OCI-LY3 (cell line): ENCODE measurements around the gene ZBTB7C.

Source experiments
- H2AFZ ChIP-seq: fragments of 200-600, 300-600 bp; shearing (Covaris generic); 2 replicates; pipeline ENCODE4 v1.6.0; 2014; ENCODE audit warnings: antibody characterized with exemption, low read depth, low read length
- H3K27ac ChIP-seq: fragments of 200-600, 300-600 bp; sonication (generic); 2 replicates; pipeline ENCODE4 v1.5.1; 2014; ENCODE audit warnings: mild to moderate bottlenecking, low read length, moderate library complexity, mixed read lengths
- H3K27me3 ChIP-seq: fragments of 200-600, 300-600 bp; sonication (generic); 2 replicates; pipeline ENCODE4 v1.6.1; 2014; ENCODE audit warnings: low read depth, low read length, mixed read lengths
- H3K36me3 ChIP-seq: fragments of 200-600, 300-600 bp; sonication (generic); replicated peaks from 2 replicates; pipeline ENCODE3; 2014; ENCODE audit warnings: low read depth, low read length, mixed read lengths
- H3K4me1 ChIP-seq: fragments of 300-600, 200-600 bp; sonication (generic); 2 replicates; pipeline ENCODE4 v1.6.1; 2014; ENCODE audit warnings: low read length, mixed read lengths
- H3K4me2 ChIP-seq: fragments of 200-600, 300-600 bp; sonication (generic); 2 replicates; pipeline ENCODE4 v1.6.1; 2014; ENCODE audit warnings: low read length, mixed read lengths
- H3K4me3 ChIP-seq: fragments of 300-600, 200-600 bp; sonication (generic); 2 replicates; pipeline ENCODE4 v1.5.1; 2014; ENCODE audit warnings: antibody characterized with exemption, mild to moderate bottlenecking, low read length, moderate library complexity
- H3K79me2 ChIP-seq: fragments of 300-600, 200-600 bp; shearing (Covaris generic); 2 replicates; pipeline ENCODE4 v1.6.1; 2014; ENCODE audit warnings: mild to moderate bottlenecking, low read length, mixed read lengths
- H3K9ac ChIP-seq: fragments of 300-600, 200-600 bp; shearing (Covaris generic); 2 replicates; pipeline ENCODE4 v1.6.0; 2014; ENCODE audit warnings: mild to moderate bottlenecking, low read length, moderate library complexity
- H3K9me3 ChIP-seq: fragments of 200-600, 300-600 bp; shearing (Covaris generic); 2 replicates; pipeline ENCODE4 v1.6.1; 2014; ENCODE audit warnings: low read length, mixed read lengths; ENCODE audit not compliant: insufficient read depth
- H4K20me1 ChIP-seq: fragments of 200-600, 300-600 bp; sonication (generic); 2 replicates; pipeline ENCODE4 v1.6.1; 2016; ENCODE audit warnings: low read length, mixed read lengths; ENCODE audit not compliant: insufficient read depth
- EZH2phosphoT487 ChIP-seq: fragments of 200-600 bp; shearing (Covaris generic); IDR thresholded peaks from 2 replicates; pipeline ENCODE4 v1.6.1; 2018; ENCODE audit warnings: antibody characterized with exemption, mixed run types, low read depth
- TF ChIP-seq, protein P1 (sequence below): fragments of 200-600, 300-600 bp; sonication (generic); IDR thresholded peaks from 2 replicates; pipeline ENCODE4 v1.5.1; 2014; ENCODE audit warnings: antibody characterized with exemption, low read length, low read depth

The ZBTB7C gene

DNA sequence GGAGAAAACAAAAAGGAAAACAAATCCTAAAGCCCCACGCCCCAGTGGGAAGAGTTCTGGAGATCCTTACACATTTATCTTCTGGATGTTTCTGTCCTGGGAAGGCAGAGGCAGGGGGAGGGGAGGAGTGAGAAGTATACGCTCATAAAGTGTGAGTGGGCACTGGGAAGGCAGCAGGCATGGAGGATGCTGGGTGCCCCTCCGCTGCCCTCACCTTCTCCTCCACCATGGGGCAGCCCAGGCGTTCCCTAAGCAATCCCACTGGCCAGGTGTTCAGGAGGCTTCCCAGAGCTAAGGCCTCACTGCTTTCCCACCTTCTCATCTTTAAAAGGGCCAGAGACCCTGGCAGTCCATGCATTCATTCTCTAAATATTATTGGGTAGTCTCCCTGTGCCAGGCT lies 366.8 kb downstream of the ZBTB7C start:
- peaks cover 39% of the 10 kb centered on the region for H3K27me3 ChIP-seq
- no peaks in the 10 kb centered on the region for H3K4me1 ChIP-seq
- H3K79me2 ChIP-seq, result no peaks in the 10 kb centered on the region
- TF ChIP-seq EZH2phosphoT487, result no peak
- TF ChIP-seq, protein P1, sequence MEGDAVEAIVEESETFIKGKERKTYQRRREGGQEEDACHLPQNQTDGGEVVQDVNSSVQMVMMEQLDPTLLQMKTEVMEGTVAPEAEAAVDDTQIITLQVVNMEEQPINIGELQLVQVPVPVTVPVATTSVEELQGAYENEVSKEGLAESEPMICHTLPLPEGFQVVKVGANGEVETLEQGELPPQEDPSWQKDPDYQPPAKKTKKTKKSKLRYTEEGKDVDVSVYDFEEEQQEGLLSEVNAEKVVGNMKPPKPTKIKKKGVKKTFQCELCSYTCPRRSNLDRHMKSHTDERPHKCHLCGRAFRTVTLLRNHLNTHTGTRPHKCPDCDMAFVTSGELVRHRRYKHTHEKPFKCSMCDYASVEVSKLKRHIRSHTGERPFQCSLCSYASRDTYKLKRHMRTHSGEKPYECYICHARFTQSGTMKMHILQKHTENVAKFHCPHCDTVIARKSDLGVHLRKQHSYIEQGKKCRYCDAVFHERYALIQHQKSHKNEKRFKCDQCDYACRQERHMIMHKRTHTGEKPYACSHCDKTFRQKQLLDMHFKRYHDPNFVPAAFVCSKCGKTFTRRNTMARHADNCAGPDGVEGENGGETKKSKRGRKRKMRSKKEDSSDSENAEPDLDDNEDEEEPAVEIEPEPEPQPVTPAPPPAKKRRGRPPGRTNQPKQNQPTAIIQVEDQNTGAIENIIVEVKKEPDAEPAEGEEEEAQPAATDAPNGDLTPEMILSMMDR, result no peak
- H3K4me3 ChIP-seq, result no peak overlapping the region
- H3K4me2 ChIP-seq, result no peak overlapping the region
- H2AFZ ChIP-seq, result no peak overlapping the region
- no peaks in the 10 kb centered on the region for H4K20me1 ChIP-seq
- no peak overlapping the region for H3K27ac ChIP-seq
- no peak overlapping the region for H3K9ac ChIP-seq
- H3K36me3 ChIP-seq, result no peaks in the 10 kb centered on the region
- H3K9me3 ChIP-seq, result peaks cover 4% of the 10 kb centered on the region; the same call in 1 of the 2 replicates

DNA sequence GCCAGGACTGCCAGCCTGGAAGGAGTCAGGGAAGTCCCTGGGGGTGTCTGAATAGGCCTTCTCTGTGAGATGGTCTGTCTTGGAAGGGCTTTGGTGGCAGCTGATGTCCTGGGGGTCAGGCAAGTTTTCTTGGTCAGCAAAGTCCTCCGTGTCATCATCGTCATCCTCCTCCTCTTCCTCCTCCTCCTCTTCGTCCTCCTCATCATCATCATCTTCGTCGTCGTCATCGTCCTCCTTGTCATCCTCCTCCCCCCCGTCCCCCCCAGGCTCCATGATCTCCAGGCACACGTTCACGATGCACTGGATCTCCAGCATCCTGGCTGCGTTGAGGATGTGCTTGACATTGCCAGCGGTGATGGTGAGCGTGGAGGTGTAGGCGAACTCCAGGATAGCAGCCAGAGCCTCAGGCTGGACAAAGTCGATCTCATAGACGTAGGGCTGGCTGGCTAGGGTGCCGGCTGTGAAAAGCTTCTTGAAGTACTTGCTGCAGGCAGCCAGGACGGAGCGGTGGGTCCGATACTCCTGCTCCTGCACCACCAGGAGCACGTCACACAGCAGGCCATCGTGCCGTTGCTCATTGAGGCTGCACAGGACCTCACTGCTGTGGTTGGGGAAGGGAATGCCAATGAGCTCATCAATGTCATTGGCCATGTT lies 368.6 kb downstream of the ZBTB7C start:
- H4K20me1 ChIP-seq, result no peaks in the 10 kb centered on the region
- H3K9ac ChIP-seq, result no peak overlapping the region
- H3K4me3 ChIP-seq, result no peak overlapping the region
- no peaks in the 10 kb centered on the region for H3K79me2 ChIP-seq
- H3K36me3 ChIP-seq, result no peaks in the 10 kb centered on the region
- H3K27ac ChIP-seq, result no peak overlapping the region
- peaks cover 21% of the 10 kb centered on the region for H3K27me3 ChIP-seq
- no peak overlapping the region for H2AFZ ChIP-seq
- H3K4me1 ChIP-seq, result no peaks in the 10 kb centered on the region
- peaks cover 4% of the 10 kb centered on the region; the same call in 1 of the 2 replicates for H3K9me3 ChIP-seq
- TF ChIP-seq, protein P1, result no peak
- TF ChIP-seq EZH2phosphoT487, result no peak
- H3K4me2 ChIP-seq, result no peak overlapping the region

DNA sequence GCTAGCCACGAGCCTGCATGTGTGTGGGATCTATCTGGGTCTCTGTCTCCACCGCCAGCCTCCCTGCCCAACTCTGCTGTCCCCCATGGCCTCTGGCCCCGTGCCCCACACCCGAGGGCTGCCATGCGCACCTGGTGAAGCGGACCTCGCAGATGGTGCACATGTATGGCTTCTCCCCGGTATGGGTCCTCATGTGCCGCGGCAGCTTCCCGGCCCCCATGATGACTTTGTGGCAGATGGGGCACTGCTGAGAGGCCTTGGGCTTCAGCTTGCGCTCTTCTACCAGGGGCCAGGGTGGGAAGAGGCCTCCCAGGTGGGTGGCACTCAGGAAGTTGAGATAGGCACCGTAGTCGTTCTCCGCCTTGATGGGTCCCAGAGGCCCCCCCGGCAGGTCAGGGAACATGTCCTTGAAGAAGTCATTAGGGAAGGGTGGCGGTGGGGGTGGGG lies 369.4 kb downstream of the ZBTB7C start:
- no peak overlapping the region for H3K4me3 ChIP-seq
- no peaks in the 10 kb centered on the region for H3K79me2 ChIP-seq
- H3K36me3 ChIP-seq, result no peaks in the 10 kb centered on the region
- peaks cover 16% of the 10 kb centered on the region; the same call in 1 of the 2 replicates for H3K27me3 ChIP-seq
- H4K20me1 ChIP-seq, result no peaks in the 10 kb centered on the region
- peaks cover 4% of the 10 kb centered on the region; the same call in 1 of the 2 replicates for H3K9me3 ChIP-seq
- no peak overlapping the region for H2AFZ ChIP-seq
- no peaks in the 10 kb centered on the region for H3K4me1 ChIP-seq
- H3K9ac ChIP-seq, result no peak overlapping the region
- H3K27ac ChIP-seq, result no peak overlapping the region
- H3K4me2 ChIP-seq, result no peak overlapping the region
- no peak for TF ChIP-seq EZH2phosphoT487
- TF ChIP-seq, protein P1, result no peak

DNA sequence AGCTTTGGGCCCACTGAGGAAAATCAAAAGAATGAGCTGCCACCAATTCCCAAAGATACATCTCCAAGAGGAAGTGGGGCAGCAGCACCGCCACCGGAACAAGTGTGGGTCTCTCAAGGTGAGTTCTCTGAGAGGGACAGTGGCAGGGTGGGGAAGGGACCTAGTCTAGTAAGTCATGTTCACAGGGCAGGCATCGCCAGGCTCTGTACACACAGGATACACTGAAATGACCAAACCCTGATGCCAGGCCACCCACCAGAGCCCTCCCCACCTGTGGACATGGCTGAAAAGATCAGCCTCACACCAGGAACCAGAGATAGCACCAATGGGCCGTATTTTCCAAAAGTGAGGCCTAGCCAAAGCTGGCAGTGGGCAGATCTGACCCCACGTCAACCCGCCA lies 370.5 kb downstream of the ZBTB7C start:
- Histone ChIP-seq H4K20me1 (no peaks in the 10 kb centered on the region), H3K36me3 (no peaks in the 10 kb centered on the region), H3K4me2 (no peak overlapping the region), H3K4me1 (no peaks in the 10 kb centered on the region), H3K9ac (no peak overlapping the region), H2AFZ (no peak overlapping the region), H3K27me3 (peaks cover 10% of the 10 kb centered on the region; the same call in 1 of the 2 replicates), H3K4me3 (no peak overlapping the region), H3K27ac (no peak overlapping the region), H3K79me2 (no peaks in the 10 kb centered on the region), H3K9me3 (peaks cover 4% of the 10 kb centered on the region; the same call in 1 of the 2 replicates)
- TF ChIP-seq, protein P1, result no peak
- TF ChIP-seq EZH2phosphoT487, result no peak
